ENCODE measurements around the gene MCRIP1.
A peak's percentile ranks its signal among the peaks of the same experiment; 100 is the strongest.

The MCRIP1 gene

DNA sequence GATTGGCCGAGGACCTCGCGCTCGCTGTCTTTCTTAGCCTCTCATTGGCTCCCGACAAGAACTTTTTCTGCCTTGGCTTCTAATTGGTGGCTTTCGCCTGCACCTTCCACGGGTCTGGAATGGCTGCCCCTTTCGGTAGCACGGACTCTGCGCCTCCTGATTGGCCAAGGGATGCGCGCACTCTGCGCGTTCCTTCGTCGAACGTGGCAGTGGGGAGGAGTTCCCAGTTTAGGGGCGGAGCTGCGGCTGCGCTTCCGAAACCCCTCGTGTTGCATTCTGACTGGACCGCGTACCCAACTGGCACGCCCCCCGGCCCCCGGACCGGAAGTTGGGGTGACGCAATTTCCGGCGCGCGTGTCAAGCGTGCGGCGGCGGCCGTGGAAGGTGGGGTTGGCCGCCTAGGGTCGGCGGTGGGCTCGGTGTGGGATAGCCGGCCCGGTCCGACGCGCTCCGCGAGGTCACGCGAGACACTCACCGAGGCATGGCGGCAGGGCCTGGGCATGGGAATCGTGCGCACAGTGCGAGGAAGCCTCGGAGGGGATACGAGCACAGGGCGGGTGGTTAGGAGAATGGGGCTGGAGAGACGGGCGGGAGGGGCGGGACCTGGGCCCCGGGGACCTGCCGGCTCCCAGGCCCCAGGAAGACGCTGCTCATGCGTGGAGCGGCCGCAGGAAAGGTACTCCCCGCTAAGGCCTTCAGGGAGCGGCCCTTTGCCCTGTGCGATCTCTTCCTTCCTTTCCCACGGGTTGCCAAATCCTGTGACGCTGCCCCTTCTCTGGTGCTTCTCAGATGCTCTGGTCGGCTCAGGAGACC, 27.9 kb upstream of the MCRIP1 start:
- peak; percentile 99 for DNase-seq

DNA sequence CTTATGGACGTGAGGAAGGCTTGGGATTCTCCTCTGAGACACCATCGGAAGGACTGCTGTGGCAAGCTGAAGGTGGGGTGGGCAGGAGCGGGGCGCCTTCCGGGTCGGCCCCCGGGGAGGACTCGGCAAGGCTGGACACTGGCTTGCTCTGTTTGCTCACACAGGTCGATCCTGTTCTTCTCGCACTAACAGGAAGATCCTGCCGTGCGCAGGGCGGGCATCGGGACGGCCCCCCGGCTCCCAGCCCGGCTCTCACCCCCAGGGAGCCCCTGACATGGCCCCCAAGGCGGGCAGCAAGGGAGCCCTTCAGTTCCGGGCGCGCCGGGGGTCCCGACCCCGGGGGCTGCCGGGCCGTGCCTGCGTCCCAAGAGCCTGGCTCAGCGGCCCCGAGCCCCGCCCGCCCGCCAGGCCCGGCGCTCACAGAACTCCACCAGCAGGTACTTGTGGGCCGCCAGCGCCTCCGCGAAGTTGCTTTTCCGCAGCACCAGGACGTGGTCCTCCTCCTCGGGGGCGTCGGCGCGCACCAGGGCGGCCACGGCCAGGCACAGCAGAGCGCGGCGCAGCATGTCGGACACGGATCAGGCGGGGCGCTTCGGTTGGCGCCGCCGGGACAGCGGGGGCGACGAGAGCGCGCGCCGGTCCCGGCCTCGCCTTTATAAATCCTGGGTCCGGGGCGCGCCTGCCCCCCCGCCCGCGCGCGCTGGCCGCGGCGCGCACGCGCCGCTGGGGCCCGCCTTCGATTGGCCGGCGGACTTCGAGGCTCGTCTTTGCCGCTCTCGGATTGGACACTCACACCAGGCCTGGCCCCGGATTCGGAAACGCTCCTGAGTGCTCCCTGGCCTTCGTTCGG, 27.0 kb upstream of the MCRIP1 start, which contains the start of gene P4HB:
TSS of gene P4HB (minus strand) at position 630 of the 850 bp plus-strand sequence. CDS start at position 566, 64 bp downstream.
- peak; percentile 45 for DNase-seq

DNA sequence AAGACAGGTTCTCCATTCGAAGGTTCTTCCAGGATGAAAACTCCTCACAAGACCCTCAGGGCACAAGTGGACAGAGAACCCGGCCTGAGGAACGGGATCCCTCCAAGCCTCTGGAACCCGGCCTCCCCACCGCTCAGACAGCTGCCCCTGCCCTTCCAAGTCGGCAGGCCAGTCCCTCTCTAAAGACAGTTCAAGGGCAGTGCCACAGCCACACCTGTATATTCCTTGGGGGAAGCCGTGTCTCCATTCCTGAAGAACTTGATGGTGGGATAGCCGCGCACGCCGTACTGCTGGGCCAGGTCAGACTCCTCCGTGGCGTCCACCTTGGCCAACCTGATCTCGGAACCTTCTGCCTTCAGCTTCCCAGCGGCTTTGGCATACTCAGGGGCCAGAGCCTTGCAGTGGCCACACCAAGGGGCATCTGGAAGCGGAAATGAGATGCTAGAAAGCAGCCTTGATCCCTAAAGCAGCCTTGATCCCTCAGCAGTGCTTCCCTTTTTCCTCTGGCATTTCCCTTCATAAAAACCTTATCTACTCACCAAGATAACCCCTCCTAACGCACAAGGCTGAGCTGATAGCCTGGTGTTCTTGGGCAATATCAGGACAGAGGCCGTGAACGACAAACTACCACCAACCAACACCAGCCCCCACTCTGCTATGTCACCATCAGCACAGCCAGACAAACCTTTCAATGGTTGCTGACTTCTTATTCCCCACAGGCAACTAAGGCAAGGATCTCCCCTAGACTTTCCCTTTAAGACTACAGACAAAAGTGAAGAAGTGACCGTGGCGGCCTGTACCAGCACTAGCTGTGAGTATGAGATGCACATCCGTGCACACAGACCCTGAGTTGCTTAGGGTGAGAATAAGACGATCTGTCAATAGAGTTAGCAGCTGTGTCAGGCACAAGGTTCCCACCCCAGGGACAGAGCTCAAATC, 26.1 kb upstream of the MCRIP1 start:
- peak; percentile 36 for DNase-seq

DNA sequence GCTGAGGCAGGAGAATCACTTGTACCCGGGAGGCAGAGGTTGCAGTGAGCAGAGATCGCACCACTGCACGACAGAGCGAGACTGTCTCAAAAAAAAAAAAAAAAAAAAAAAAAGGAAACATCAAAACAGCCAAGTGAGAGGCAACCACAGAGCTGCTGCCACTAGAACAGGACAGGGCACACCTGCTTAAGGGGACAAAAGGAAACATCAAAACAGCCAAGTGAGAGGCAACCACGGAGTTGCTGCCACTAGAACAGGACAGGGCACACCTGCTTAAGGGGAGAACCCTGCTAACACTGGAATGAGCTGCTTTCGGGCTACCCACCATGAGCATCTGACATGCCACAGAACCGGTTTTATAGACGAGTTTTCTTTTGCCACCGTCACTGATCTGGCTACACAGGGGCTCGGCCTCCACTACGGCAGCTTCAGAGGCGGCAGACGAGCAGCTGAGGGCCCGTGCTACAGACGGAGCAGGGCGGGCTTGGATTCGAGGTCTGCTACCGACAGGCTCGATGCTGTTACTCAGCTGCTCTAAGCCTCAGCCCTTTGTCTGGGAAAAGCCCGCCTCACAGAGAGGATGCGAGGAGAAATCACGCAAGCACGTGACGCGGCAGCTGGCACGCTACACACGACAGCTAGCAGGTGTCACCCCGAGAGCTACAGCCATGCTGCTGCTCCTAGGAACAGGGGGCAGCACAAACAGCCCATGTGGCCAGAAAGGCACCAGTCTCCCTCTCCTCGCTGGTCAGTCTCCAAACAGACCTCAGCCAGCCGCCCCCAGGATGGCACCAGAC, 25.3 kb upstream of the MCRIP1 start:
- no peak for DNase-seq

DNA sequence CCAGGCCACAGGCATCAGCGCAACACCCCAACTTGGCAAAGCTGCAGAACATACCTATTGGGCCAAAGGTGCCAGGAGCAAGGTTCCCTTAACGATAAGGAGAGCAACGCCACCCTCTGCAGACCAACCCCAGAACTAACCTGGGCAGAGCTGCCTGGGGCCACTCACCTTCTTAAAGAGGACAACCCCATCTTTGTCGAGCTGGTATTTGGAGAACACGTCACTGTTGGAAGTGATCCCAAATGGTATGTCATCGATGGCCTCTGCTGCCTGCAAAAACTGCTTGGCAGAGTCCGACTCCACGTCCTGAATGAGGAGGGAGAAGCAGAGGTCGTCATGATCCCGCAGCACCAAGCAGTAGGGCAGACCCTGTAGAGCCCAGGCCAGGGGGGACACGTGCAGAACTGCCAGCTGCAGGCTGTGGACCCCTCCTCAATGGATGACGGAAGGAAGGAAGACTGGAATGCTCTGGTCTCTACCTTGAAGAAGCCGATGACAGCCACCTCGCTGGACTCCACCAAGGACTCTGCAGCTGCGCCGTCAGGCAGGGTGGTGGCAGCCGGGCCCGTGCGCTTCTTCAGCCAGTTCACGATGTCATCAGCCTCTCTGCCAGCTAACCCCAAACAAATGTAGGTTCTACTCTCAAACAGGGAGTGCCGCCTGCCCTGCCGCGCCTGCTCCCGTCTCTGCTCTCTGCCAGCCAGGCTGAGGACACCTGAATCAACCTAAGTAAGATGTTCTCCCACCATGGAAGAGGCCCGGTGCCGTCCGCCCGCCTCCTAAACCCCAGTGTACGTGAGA, 22.1 kb upstream of the MCRIP1 start:
- DNase-seq: no peak

DNA sequence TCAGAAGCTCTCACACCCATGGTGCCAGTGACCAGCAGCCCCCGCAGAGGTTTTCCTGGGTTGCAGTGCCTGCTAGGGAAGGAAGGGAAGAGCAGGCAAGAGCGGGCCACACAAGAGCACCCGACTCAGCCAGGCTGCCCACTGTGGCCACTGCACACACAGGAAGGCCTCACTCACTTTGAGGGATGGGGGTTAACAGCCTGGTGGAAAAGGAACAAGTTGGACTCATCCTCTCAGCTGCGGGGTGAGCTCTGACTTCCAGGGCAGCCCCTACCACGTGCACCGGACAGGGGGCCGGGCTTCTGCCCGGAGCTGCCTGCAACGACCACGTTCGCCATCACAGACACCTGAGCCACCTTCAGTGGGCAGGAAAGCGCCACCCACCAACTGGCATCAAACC, 19.1 kb upstream of the MCRIP1 start:
- DNase-seq: no peak

DNA sequence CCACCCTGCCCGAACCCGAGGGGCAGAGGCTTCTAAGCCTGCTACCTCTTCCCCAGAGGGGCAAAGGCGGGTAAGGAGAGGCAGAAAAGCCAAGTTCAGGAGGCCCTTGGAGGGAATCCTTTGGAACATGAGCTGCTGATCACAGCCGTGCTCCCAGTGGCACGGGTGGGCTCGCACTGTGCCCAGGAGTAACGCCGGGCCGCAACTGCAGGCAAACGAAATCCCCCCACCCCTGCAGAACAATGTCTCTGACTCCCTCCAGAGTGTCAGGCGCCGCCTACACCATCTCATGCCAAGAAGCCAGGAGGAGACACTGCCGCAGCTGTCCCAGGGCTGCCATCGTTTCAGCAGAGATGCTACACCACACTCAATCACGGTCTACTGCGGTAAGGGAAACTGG, 18.3 kb upstream of the MCRIP1 start:
- DNase-seq: no peak

DNA sequence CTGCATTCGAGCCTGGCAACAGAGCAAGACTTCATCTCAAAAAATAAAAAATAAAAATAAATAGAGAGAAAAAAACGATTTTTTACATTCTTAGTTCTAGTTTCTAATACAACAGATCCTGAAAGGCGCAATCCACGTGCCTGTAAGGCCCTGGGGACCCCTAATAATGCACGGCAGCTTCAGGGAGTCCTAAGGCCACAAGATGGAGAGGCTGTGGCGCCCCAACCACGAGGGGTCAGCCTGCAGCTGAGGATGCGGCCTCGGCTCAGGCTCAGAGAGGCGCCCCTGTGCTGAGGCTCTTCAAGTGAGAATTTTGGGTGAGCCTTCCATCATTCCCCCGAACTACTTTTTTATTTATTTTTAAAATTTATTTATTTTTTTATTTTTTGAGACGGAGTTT, 16.4 kb upstream of the MCRIP1 start:
- no peak for DNase-seq

DNA sequence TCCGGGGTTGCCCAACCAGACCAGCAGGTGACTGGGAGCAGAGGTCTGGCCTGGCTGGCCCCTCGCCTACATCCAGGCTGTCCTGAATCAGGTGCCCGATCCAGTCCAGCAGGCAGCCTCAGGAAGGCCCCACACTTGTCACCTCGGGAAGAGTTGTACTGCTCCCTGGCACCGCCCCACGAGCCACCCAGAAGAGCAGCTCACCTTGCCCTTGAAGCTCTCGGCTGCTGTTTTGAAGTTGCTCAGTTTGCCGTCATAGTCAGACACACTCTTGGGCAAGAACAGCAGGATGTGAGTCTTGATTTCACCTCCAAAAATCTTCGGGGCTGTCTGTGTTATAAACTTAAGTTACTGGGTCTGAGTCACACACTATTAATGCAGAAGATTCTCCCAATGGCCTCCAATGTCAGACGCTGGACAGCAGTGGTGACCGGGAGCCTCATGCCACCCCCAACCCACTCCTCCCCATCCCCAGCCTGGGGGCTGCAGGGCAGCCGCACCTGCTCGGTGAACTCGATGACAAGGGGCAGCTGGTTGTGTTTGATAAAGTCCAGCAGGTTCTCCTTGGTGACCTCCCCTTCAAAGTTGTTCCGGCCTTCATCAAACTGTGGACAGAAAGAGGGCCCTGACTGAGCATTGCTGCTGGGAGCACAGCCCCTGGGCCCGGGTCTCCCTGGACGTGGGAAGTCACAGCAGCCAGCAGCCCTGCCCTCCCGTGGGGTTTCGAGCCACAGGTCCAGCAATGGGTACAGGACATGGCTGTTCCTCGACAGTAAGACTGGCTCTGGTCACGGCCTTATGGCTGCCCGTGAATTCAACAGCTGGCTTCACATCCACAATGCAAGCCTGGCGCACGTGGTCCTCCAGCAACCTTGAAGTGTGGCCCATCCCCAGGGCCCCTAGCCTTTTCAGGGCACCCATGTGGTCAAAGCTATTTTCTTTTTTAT, 13.9 kb upstream of the MCRIP1 start:
- no peak for DNase-seq

DNA sequence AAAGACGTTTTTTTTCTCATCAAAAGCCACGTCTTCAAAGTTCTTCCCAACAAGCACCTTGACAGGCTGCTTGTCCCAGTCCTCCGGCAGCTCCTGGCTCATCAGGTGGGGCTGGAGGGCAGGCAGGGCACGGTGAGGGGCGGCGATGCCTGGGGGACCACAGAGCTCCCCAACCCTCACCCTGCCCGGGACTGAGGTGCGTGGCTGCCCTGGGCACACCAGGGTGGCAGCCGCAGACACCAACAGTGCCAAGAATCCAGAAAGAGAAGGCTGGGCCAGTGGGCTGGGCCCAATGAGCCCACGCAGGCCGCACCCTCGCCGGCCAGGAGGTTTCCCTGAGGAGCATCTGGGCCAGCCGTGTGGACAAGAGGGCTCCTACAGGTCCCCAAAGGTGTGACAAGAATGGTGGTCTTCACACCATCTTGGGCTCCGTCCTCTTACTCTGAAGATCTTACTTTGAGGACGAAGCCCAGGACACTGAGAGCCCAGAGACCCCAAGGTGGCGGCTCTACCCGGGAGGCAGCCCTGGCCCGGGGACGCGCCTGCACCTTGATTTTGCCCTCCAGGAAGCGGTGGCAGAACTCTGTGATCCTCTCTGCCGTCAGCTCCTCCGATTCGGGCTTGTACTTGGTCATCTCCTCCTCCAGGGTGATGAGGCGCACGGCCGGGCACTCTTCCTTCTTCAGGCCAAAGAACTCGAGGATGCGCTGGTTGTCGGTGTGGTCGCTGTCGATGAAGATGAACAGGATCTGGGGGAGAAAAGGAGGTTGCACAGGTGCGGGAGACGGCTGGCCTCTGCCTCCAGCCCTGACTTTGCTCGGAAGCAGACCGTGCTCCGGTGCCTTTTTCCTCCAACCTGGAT, 13.0 kb upstream of the MCRIP1 start:
- no peak for DNase-seq

DNA sequence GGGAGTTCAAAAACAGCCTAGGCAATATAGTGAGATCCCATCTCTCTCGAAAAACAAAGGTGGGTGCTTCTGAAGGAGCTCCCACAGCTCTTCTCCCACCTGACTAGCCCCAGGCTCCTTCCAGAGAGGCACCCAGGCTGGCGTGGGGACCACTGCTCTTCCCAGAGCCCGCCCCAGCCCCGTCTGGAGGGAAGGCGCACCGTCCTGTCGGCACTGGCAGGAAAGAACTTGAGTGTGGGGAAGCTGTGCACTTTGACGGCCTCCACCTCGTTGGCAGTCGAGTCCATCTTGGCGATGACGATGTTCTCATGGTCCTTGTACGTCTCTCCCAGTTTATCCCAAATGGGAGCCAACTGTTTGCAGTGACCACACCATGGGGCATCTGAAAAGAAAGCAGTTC, 12.3 kb upstream of the MCRIP1 start:
- no peak for DNase-seq

DNA sequence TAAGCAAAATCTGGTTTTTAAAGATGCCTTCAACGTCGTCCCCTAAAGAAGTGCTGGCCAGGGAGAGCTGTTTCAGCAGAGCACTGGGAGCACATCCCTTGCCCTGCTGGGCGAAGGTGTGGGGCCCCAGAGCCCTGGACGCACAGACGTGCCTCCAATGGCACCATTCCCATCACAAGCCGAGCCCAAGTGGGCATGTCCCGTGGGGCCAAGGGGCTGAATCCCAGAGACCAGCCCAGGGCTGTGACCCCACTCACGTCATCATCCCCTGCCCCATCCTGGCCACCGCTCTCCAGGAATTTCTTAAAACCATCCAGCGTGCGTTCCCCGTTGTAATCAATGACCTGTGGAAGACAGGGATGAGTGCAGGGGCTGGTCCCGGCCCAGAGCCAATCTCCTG, 11.8 kb upstream of the MCRIP1 start:
- DNase-seq: no peak

DNA sequence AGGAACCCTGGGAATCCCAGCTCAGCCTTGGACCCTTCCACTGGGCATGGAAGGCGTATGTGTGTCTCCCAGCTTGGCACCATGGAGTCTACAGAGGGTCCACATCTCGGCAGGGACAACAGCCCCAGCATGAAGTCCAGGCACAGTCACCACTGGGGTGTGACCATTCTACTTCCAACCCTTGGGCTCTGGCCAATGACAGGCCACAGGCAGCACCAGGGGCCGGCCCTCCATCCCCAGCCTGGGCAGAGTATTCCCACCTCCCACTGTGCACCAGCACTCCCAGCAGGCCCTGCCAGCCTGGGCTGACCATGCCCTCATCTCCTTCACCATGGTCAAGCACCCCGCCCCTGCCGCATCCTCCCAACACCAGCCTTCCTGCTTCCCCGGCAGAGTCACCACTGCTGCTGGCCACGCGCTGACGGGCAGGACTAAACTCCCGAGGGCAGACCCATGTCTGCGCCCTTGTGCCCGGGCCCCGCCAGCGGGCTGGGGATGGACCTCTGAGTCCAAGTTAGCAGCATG, 11.3 kb upstream of the MCRIP1 start:
- no peak for DNase-seq

DNA sequence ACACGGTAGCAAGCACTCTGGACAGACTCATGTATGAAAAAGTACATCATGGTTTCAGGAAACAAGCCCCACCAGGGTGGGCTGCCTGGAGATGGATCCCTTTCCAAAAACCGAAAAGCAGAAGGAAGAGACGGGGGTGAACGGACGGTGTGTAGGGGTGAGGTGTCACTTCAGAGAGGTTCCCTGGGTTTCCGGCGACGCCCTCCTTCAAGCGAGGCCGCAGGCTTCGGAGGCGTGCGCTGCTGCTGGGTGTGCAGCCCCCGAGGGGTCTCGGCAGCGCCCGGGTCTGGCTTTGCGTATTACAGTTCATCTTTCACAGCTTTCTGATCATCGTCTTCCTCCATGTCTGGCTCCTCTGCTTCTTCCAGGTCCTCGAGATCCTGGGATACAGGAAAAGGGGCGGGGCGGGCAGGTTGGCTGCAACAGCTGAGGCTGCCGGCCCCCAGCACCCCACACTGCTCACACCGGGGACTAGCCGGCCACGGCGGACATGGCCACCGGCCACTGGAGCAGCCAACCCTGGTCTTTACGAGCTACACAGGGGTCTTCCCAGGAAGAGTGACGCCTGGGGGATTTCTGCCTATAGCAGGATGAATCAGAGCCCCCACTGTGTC, 10.7 kb upstream of the MCRIP1 start:
- DNase-seq: no peak

DNA sequence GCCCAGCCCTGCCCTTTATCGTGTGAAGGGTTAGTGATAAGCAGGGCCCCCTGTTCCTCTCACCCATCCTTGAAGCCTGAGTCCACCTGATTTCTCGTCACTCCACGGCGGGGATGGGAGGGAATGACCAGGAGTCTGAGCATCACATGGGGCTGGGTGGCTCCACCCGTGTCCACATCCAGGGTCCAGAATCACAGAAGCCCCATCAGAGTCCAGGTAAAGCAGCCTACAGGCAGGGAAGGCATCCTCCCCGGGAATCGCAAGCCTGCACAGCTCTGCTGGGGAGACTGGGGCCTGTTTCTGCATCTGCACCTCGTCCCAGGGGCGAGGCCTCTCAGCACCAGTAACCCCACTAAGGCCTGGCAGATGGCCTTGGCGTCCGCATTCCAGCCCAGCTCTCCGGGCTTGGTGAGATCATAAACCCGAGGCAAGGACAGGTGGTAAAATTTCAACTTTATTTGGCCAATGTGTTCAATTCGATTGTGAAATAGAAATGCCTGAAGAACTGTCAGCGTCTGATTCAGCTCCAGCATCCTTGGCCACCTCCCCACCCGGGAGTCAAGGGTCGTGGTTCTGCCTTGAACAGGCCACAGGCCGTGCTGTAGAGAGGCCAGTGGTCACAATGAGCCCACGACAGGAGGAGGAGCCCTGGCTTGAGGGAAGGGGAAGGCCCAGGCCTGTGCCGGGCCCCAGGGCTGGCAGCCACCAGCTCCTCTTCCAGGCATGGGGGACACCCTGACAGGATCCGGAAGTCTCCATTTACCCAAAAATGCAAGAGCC, 9.8 kb upstream of the MCRIP1 start:
- DNase-seq: no peak

DNA sequence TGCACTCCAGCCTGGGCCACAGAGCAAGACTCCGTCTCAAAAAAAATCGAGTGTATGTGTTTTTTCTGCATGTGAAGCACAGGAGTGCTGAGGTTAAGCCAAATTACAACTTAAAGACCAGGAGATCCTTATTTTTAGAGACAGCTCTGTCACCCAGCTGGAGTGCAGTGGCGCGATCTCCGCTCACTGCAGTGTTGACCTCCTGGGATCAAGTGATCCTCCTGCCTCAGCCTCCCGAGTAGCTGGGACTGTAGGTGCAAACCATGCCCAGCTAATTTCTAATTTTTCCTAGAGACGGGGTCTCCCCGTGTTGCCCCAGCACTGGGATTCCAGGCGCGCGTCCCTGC, 9.3 kb upstream of the MCRIP1 start:
- no peak for DNase-seq

DNA sequence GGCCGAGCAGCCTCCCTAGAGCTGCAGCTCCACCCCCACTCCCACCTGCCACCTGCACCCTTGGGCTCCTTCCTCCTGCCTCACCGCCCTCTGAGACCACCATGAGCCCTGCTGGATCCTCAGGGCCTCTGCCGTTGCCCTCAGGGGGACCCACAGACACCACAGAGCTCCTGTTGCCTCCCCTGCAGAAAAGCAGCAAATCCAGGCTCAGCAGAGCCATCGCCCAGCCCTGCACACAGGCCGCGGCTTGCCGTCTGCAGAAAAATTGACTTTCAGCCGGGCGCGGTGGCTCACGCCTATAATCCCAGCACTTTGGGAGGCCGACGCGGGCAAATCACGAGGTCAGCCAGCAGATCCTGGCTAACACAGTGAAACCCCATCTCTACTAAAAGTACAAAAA, 8.8 kb upstream of the MCRIP1 start:
- no peak for DNase-seq

Data from stimulated activated CD8-positive, alpha-beta memory T cell treated with anti-CD3 and anti-CD28 coated beads, Interleukin-4, amount 100 ng/mL, for 48 hours (primary cell).